NB4 (cell line): ENCODE results near the gene TCF15.

Experiments used
- CTCF ChIP-seq: IDR thresholded peaks from one replicate; pipeline ENCODE4 v1.5.1; 2012; ENCODE audit warnings: low read depth, low read length
- MAX ChIP-seq: IDR thresholded peaks from 2 replicates; pipeline ENCODE4 v1.6.1; 2011; ENCODE audit warnings: low read depth, low read length

GRCh38 chr20:603116-603640 lies 6.9 kb downstream of the TCF15 start:
- no peak for TF ChIP-seq CTCF
- TF ChIP-seq MAX, result no peak
